Activated CD8-positive, alpha-beta memory T cell treated with anti-CD3 and anti-CD28 coated beads for 24 hours (primary cell): Measurements from ENCODE around the gene SH2B3.
"Not testable (repeated sequence)": the region's sequence is repeated elsewhere in the genome, so short reads cannot be mapped to it uniquely, and the experiment has no call there.

ENCODE experiments used
- DNase-seq: peaks from one replicate; pipeline ENCODE4 v3.0.0-alpha.2; 2020

Gene SH2B3

GRCh38 chr12:111445726-111446581 lies 40.2 kb downstream of the SH2B3 start:
- peak; percentile 53 for DNase-seq

- peak; percentile 54 for DNase-seq
These were observed 41.2 kb downstream of the SH2B3 start for GRCh38 chr12:111446631-111447570.

DNA sequence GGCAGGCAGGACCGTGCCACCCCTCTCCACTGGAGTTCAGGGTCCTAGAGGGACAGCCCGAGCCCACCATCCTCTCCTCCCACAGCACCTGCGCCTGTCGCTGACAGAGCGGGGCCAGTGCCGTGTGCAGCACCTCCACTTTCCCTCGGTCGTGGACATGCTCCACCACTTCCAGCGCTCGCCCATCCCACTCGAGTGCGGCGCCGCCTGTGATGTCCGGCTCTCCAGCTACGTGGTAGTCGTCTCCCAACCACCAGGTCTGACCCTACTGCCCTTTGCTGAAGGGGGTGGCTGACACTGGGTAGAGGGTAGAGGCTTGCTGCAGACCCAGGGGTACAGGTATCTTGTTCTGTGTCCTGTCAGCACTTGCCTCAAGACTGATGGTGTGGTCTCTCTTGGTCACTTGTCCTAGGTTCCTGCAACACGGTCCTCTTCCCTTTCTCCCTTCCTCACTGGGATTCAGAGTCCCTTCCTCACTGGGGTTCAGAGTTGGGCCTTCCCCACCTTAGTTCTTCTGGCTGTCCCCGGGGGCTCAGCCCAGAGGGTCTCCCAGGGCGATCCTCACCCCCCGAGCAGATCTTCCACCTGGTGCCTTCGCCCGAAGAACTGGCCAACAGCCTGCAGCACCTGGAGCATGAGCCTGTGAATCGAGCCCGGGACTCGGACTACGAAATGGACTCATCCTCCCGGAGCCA lies 42.0 kb downstream of the SH2B3 start:
- DNase-seq: peak; percentile 55

- DNase-seq: peak; percentile 54
These were observed 42.6 kb downstream of the SH2B3 start for GRCh38 chr12:111448266-111448830.

GRCh38 chr12:111448846-111449790 lies 43.4 kb downstream of the SH2B3 start:
- DNase-seq: peak; percentile 48

DNA sequence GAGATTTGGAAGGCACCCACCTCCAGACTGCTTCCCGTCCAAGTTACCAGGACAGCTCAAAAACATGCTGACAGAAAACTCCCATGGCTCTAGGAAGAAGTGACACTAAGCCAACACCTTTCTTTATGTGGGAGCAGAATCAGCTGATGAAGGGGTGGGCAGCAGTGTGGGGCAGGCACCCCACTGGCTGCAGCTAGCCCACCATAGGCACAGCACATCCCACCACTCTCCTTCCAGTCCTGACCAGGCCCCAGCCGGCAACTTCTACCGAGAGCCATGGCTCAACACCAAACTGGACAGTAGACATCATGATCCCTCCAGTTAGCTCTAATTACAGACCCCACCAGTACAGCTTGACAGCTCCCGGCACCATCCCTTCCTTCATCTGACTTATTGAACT lies 45.0 kb downstream of the SH2B3 start:
- peak; percentile 45 for DNase-seq

DNA sequence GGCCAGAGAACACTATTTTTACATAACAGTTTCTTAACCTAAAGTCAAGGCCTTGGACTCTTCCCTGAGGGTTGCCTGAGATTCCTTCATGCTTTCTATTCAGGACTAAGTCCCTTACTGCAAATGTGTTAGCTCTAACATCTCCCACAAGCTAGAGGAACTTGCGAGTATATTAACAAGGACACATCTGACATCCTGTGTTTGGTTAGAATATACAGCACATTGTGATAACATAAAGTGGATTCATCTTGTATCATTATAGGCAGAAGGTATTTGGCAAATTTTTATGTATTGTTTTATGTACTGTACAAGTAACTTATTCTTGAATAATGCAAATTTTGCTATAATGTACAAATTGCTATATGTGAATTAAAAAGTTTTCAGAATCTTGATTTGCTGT lies 45.5 kb downstream of the SH2B3 start:
- no peak for DNase-seq

DNA sequence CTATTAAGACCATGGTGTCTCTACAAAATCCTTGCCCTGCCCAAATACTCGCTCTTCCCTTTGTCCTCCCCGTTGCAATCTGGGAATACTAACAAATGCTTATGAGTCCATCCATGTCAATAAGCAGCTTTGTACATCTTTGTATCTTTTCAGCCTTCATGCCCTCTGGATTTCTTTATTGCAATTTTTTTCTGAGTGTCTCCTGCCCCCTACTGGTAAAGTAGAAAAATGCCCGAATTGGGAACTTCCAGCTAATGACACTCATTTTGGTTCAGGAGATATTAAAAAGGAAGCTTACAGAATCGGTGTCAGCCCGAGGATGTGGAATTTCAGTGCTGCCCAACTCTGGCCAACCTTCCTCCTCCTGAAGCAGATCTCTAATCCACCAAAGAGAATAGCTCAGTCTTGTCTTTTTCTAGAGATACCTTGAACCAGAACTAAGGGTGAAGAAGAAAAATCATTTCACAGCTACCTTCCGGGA lies 46.0 kb downstream of the SH2B3 start:
- DNase-seq: peak; percentile 66

DNA sequence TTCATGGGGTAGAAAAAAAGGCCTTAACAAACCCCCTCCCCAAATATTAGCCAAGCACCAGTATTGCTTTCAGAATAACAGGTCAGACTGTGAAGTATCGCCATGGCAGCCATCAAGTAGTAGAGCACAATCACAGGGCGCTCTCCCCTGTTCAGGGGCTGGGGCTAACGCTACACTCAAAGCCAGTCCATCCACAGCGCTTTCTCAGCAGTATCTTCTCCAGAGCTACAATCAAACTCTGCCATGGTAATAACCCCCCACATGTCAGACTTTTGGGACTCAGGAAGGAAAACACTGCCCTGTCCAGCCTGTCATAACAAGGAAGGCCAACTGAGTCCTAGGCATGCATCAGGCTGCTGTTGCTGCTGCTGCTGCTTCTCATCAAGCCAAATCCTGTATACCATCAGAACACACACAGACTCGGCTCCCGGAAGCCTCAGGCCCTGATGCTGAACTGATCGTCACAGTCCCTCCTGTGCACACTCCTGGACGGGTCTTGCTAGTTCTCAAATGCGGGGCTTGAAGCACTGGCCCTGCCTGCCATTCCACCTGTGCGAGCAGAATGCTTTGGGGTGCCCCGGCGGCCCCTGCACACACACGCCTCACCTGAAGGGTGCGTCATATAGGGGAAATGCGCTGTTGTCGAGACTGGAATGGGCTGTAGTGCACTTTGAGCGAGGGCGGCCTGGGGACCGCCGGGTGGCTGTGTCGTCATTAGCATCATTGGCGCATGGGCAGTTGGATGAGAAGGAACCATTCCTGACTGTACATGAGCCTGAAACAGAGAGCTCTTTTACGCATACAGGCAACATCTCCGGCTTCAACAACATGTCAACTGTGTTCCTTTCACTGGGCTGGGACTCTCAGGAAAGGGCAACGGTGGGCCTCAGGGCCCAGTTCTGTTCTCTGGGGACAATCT lies 47.6 kb downstream of the SH2B3 start:
- no peak for DNase-seq

DNA sequence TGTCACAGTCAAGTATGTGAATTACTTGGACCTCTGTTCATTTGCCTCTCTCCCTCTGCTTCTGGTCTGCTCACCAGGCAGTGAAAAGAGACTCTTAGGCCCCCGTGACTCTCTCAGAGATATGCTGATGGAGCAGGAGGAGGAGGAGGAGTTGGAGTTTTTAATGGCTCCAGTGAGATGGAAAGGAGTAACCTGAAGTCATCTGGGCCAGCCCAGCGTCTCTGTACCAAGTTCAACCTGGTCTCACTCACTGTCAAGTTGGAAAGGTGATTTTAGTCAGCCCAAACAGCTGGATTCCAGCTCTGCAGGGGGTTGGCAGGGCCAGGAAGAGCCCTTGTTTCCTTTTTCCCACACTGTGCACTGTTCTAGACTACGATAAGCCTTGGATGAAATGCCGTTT lies 48.6 kb downstream of the SH2B3 start:
- DNase-seq: no peak

DNA sequence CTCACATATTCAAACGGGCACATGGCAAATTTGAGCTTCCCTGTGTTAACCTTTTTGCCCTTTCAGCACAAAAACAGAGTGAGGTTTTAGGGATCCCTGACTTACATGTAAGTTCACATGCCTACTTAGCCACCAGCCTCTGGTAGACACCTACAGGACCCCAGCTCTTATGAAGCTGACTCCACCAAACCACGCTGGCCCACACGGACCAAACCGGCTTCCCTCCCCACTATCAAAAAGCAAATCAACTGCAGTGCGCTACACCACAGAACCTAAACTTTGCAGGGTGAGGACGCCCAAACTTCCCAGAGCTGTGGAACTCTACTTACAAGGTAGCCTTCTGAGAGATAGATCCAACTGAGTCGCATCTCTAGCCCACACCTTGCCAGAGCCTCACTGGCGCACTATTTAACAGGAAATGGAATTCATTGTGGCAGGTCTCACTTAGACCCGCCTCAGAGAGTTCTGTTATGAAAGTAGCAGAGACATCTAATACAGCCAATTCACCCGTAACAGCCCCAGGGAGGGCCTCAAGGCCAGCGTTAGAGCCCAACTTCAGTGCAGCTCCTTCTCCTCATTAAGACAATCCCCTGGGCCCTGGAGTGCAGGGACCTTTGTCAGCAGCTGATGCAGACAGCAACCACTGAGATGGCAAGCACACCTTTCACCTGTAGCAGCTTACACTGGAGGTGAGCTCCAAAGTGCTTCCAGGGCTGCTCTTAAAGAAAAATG lies 49.2 kb downstream of the SH2B3 start:
- no peak for DNase-seq

- no peak for DNase-seq
These were observed 50.0 kb downstream of the SH2B3 start for GRCh38 chr12:111455448-111456320.

DNA sequence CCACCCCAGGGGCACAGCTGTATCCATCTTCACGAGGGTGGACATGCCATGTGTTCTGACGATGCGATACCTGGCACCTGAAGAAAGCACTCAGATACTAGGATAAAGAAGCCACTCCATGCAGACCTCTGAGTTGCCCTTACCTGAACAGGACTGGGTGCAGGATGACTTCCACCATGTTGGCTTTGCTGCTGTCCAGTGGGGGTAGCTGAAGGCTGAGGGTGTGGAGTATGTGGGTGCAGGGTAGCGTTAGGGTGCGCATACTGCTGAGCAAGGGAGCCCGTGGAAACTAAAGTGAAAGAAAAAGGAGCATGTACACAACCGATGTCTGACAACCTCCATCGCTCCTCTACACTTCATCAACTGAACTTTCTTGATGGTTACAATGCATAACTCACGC lies 51.3 kb downstream of the SH2B3 start:
- DNase-seq: no peak

DNA sequence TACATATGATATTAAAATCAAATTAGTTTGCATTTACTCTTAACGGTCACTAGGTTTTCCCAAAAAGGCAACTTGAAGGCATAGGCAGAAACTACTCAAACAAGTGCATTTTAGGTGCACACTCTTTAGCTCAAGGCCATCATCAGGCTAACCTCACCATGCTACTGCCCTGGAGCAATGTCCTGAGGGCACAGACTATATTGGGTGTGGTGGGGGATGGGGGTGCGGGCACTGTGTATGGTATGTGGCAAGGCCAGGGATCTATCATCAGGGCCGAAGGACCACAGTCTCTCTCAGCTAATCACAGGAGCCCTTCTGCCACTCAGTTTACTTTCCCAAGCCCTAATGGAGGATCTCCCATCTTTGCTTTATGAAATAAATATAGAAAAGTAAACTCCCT lies 51.9 kb downstream of the SH2B3 start:
- DNase-seq: no peak

GRCh38 chr12:111458546-111459172 lies 52.9 kb downstream of the SH2B3 start:
- no peak for DNase-seq

GRCh38 chr12:111460111-111460510 lies 54.4 kb downstream of the SH2B3 start:
- not testable (repeated sequence) for DNase-seq

DNA sequence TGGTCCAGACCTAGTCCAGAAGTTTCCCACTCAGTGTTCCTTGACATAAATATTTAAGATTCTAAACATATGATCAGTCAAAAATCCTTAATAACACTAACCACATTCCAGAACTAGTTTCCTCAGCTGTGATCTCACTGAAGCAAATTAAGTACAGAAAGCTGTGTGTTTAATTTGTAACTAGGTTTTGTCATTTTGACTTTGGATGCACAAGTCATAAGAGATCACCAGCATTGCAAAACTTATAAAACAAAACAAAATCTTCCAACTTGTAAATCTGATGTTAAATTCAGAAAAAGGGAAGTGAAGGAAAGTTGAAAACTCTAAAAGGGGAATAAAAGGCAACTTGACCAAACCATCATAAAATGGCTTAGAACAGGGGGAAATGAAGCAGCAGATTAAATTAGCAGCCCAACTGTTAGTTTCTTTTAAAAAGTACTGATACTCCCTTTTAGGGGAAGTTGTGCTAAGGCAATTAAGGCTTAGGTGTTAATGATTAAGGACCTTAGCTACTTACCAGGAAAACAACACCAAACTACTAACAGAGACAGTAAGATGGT lies 56.6 kb downstream of the SH2B3 start:
- no peak for DNase-seq
